Tibial nerve (tissue), 4 donors: Measurements from ENCODE around the gene SCTR.

ENCODE experiments used
- CTCF ChIP-seq, 5 experiments: fragments of 200-600 bp in 3 of 5; fragments of 450-650 bp in 2 of 5; sonication (generic) in 3 of 5; IDR thresholded peaks; one replicate each; pipeline ENCODE4 v1.5.1; 2016 to 2019; ENCODE audit warnings: antibody characterized with exemption in 5 of 5, mild to moderate bottlenecking in 3 of 5, moderate library complexity in 2 of 5
- EP300 ChIP-seq, 2 donors: sonication (generic); formaldehyde crosslinking; IDR thresholded peaks; one replicate each; pipeline ENCODE4 v1.6.1; 2017; ENCODE audit warnings: antibody characterized with exemption in 2 of 2, mild to moderate bottlenecking in 1 of 2
- POLR2A ChIP-seq, 2 donors: fragments of 450-650 bp; IDR thresholded peaks; one replicate each; pipeline ENCODE4 v1.6.1; 2017; ENCODE audit warnings: antibody characterized with exemption in 2 of 2, mild to moderate bottlenecking in 2 of 2, moderate library complexity in 2 of 2

- TF ChIP-seq POLR2A (IDR thresholded peaks at IDR 0.05), result no peak
- no peak for TF ChIP-seq CTCF (IDR thresholded peaks at IDR 0.05)
- no peak for TF ChIP-seq EP300 (IDR thresholded peaks at IDR 0.05)
Measured at GRCh38 chr2:119419803-119420508, 104.3 kb downstream of the SCTR start.
